ENCODE measurements around the gene CLDN20.
"Not testable (repeated sequence)": the region's sequence is repeated elsewhere in the genome, so short reads cannot be mapped to it uniquely, and the experiment has no call there.

Gene CLDN20, protein sequence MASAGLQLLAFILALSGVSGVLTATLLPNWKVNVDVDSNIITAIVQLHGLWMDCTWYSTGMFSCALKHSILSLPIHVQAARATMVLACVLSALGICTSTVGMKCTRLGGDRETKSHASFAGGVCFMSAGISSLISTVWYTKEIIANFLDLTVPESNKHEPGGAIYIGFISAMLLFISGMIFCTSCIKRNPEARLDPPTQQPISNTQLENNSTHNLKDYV

DNA sequence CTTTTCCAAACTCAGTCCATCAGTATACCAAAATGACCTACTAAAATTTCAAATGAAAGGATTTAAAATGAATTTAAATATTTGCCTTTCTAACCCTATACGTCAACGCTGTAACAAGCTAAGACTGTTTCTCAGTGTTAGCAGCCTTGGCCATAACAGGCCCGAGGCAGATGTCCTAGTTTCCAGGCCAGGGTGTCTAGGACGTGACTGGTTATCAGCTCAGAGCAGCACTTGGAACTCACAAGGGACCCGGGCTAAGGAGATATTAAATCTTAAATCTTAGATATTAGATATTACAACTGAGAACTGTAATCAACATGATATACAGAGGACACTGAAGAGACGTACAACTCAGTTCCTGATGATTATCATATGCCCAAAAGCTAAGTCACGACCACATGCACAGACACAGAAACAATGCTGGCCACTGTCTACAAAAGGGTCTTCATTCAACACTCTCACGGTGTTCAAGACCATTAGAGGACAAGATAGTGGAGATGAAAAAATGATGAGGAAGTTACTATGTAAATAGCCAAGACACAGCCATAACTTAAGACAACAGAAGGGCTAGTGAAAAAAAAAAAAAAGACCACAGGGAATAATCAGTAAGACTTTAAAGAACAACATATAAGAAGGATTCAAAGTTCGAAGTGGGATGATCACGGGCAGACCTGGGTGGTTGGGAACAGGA, at the start of gene CLDN20:
CLDN20 (plus strand) TSS at position 641 of the 691 bp plus-strand sequence. CDS start 11,707 bp downstream, outside the sequence.
- DNase-seq: no peak

DNA sequence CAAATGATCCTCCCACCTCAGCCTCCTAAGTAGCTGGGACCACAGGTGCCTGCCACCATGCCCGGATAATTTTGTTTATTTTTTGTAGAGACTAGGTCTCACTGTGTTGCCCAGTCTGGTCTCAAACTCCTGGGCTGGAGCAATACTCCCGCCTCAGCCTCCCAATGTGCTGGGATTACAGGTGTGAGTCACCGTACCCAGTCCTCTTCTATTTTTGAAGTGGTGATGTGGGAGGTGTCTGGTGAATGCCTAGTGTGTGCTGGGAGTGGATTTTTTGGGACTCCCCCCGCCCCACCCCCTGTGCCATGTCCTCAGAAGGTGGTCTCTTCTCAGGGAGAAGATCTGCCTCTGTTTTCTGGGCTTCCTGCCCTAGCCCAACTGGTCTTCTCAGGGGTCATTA, 47.9 kb upstream of the CLDN20 start:
- no peak for DNase-seq

DNA sequence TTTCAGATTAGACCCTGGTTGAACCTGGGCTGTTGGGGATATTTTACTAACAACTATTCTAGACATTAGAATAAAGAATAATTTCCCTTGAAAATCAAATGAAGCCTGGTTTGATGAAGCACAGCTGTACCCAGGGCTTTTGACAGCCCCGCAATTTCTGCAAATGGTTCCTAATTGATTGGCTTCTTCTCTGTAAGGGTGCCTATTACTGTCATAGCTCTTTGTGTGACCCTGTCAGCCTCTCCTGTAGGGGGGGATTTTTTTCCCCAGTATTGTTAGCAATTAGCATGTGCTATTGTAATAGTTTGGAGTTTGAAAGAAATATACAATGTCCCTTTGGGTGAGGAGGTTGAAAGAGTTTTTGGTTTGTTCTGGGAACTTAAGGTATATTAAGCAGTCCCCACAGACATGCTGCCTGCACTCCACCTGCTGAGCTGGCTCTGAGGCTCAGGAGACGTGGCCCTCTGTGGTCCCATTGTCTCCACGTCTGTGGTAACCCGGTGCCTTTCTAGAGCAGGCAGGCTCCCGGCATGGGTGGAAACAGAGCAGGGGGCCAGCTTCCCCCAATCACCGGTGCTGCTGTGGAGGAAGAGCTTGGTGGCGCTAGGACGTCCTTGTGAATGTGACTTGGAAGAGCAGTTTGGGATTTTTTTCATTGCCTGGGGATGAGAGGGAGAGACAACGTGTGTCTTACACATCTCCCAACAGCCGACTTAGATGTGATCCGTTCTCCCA, 47.3 kb upstream of the CLDN20 start:
- no peak for DNase-seq

DNA sequence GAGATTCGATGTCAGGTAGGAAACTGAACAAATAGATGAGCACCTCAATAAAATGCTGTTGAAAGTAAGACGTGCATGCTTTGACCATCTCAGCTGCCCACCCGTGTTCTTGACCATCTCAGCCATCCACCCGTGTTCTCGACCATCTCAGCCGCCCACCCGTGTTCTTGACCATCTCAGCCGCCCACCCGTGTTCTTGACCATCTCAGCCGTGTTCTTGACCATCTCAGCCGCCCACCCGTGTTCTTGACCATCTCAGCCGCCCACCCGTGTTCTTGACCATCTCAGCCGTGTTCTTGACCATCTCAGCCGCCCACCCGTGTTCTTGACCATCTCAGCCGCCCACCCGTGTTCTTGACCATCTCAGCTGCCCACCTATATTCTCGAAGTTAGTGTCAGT, 45.1 kb upstream of the CLDN20 start:
- not testable (repeated sequence) for DNase-seq

DNA sequence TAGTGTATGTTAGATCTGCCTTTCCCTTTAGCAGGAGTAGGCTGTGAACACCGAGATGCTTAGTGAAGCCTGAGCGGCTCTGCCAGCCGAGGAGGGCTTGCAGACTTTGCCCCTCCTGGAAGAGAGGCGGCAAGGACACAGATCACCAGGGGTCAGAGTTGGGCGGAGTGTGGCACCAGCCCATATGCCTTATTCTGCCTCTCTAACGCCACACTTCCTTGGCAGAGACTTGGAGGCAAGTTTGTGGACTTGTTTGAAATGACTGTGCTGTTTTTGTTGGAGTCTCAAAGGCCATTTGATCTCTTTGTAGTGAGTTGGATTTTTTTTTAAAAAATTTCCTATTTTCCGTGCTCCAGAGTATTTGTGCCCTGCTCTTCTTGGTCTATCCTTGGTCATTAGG, 44.5 kb upstream of the CLDN20 start:
- no peak for DNase-seq

DNA sequence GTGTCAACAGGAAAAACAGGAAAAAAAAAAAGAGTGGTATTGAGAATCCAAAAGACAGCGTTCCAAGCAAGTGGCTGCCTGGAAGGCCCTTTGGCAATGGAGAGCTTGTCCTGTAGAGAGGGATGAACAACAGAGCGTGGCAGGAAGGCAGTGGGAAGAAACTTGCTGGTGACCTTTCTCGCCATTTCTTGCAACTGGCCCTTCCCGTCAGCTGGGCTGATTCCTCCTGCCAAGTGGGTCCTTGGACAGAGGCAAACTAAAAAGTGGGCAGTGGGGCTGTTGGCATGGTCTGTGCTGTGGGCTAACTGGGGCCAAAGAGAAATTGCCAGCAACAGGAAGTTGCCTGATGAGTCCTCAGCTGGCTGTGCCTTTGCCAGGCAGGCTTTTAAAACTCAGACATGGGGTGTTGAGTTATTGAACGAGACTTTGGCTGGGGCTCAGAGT, 43.9 kb upstream of the CLDN20 start:
- DNase-seq: no peak

DNA sequence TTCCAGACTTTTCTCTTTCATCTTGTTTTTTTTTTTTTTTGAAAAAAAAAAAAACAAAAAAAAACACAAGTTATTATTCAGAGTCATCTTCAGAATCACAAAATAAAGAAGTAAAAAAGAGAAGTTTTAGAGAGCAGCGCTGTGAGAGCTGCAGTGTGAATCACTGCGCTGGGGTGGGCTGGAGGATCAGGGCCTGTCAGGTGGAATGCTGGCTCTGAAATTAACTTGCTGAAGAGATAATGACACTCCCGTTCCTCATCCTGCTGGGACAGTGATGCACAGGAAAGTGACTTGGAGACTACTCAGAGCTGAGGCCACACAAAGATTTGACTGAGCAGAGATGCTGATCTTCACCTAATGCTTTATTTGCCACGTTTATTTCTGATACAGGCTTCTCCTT, 42.7 kb upstream of the CLDN20 start:
- DNase-seq: no peak

DNA sequence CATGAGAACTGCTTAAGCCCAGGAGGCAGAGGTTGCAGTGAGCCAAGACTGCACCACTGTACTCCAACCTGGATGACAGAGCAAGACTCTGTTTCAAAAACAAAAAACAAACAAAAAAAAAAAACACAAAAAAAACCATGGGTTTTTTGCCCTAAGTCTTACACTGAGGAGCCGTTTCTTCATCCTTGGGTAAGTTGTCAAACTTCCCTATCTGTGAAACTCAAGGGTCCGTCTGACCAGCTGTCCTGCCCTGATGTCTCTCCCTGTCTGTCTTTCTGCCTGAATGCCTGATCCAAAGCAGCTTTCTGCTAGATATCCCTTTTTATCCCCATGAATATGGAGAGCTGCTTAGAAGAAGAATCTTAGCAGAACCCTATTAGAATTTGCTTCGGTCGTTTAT, 41.3 kb upstream of the CLDN20 start:
- DNase-seq: no peak

DNA sequence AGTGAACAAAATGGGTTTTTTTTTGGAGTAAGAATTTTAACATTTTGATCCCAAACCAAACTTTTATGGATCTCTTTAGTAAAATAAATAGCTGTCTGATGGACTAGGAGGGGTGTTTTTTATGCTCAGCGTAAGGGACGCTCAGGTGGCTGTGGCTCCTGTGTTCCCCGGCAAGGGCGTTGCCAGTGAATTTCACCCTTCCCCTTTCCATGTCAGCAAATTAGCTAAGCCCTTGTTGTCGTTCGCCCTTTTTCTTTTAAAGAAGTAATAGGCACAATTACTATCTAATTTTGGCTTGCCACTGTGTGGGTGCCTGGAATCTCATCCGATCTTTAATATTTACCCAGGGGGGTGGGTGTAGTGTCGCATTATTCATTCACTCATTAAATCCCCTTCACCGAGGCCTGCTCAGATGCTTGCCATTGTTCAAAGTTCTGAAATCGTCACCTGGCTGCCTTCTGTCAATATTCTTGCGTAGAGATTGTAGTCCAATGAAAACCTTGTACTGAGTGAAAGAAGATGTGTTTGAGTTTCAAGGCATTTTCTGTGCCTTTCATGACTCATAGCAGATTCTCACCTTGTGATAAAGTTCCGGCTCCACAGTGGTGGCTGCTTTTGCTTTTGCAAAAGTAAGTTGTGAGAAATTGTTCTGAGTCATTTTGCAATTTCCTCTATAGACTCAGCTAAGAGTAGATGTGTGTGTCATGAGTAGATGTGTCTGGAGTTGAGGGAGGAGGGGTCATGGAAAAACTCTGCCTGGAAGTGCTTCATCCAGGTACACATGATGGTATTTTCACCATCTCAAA, 40.0 kb upstream of the CLDN20 start:
- no peak for DNase-seq

DNA sequence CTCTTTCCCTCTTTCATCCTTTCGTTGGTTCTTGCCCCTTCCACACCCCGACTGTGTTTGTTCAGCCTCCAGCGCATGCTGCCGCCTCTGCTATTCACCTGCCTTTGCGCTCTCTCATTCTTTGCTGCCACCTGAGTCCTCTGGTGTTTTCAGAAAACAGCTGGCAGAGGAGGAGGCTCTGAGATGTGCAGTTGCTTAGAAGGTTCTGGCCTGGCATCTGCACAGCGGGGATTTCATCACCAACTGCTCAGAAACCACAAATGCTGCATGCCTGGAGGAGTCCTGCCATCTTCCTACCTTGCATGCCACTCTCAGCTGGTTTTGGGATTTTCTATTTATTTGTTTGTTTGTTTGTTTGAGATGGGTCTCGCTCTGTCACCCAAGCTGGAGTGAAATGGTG, 39.2 kb upstream of the CLDN20 start:
- DNase-seq: no peak

DNA sequence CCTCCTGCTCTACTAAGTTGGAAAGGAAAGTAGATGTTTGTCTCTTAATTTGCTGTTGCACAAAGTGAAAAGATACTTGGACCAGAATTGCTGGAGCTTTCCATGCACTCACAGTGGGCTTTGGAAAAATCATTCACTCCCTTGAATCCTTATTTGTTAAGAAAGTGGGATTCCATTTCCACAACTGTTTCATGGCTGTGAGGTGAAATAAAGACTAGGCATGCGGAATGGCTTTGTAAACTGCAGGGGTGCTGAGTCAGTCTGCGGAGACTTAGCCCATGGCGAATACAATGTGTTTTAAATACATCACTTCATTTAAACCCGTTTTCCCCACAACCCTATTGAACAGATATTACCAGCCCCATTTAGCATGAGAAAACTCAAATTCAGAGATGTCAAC, 36.8 kb upstream of the CLDN20 start:
- no peak for DNase-seq

DNA sequence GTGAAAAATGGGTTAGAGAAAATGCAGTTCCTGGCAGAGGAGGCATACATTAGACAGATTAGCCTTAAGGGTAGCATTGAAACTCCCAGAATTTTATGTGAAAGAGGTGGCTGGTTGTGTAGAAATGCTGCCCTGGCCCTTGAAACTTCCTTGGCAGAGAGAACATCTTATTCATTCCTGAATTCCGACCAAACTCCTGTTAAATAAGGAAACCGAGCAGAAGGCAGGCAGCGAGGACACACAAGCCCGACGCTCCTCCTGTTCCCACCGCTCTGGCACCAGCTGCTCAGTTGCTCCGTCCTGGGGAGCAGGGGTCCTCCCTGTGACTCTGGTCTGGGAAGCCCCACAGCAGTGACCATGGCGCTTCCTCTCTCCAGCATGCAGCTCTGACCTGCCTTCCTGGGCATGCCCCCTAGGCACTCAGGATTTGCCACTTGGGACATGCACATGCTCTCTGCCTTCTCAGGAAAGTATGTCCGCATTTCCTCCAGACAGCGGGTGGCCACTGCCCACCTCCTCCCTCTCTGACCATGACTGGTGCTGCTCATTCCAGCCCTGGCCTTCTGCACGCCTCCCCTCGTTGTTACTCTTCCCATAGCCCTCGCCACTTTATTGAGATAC, 35.2 kb upstream of the CLDN20 start:
- DNase-seq: no peak

DNA sequence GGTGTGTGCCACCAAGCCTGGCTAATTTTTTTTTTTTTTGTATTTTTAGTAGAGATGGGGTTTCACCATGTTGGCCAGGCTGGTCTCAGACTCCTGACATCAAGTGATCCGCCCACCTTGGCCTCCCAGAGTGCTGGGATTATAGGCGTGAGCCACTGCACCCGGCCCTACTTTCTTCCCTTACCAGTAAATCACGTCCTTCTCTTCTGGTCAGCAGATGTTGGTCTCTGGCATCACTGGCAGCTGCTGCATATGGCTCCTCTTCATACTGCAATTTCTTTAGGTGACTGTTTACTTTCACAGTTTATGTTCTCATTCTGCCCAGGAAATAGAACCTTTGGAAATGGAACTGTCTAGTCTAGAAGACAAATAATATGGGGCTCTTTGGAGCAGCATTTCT, 32.8 kb upstream of the CLDN20 start:
- not testable (repeated sequence) for DNase-seq

DNA sequence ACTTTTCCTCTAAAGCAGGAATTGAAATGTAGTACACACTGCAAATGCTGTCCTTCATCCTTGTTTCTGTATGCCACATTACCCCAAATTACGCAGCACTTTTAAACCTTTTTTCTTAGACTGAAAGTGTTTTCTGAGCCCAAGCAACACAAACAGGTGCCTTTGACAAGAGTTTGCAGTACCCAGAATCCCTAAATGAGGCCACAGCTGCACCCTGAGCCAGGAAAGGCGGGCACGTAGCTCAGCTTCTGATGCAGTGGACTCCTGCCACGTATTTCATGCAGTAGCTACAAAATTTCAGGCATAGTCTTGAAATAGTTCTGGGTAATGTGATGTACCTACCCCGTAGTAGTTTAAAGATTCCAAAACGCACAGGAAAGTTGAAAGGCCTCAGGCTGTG, 31.0 kb upstream of the CLDN20 start:
- DNase-seq: no peak

DNA sequence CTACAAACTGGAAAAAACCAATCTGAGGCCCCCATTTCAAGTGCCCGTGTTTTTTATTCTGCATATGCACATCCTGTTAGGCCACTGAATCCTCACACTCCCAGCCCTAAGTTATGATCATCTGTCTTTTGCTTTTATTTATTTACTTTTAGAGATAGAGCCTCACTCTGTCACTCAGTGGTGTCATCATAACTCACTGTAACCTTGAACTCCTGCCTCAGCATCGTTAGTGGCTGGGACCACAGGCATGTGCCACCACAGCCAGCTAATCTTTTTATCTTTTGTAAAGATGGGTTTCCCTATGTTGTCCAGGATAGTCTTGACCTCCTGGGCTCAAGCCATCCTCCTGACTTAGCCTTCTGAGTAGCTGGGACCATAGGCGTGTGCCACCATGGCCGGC, 29.6 kb upstream of the CLDN20 start:
- DNase-seq: no peak

DNA sequence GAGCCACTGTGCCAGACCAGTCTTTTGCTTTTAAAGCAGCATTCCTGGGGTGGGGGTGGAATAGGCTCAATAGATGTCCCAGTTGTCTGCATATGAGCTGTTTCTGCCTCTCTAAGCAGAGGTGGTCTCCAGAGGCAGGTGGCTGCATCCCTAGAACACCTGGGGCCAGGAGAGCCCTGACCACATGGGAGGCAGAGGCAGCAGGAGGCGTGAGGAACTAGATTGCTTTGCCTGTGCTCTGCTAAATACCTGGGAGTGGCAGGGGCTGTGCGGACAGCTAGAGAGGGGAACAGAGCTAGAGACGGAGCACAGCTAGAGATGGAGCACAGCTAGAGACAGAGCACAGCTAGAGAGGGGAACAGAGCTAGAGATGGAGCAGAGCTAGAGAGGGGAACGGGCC, 29.1 kb upstream of the CLDN20 start:
- no peak for DNase-seq

DNA sequence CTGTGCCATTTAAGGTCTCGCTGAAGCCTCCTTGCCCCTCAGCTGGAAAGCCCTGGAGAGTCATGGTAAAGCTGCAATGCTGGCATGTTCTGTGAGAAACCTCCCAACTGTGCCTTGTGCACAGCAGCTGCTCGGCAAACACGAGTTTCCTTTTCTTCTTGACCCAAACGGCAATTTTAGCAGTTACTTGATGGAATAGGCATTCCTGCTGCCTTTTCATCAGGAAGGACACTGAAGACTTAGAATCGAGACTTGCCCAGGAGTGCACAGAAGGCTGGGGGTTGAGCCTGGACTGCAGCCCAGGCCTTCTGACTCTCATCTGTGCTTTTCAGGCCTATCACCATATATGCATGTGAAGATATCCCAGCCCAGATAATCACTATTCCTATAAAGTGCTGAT, 28.7 kb upstream of the CLDN20 start:
- no peak for DNase-seq

DNA sequence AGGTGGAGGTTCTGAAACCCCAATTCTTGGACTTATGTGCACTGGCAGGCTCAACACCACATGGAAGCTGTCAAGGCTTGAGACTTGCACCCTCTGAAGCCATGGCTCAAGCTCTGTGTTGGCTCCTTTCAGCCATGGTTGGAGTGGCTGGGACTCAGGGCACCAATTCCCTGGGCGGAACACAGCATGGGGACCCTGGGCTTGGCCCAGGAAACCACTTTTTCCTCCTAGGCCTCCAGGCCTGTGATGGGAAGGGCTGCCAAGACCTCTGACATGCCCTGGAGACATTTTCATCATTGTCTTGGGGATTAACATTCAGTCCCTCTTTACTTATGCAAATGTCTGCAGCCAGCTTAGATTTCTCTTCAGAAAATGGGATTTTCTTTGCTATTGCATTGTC, 26.2 kb upstream of the CLDN20 start:
- DNase-seq: no peak

DNA sequence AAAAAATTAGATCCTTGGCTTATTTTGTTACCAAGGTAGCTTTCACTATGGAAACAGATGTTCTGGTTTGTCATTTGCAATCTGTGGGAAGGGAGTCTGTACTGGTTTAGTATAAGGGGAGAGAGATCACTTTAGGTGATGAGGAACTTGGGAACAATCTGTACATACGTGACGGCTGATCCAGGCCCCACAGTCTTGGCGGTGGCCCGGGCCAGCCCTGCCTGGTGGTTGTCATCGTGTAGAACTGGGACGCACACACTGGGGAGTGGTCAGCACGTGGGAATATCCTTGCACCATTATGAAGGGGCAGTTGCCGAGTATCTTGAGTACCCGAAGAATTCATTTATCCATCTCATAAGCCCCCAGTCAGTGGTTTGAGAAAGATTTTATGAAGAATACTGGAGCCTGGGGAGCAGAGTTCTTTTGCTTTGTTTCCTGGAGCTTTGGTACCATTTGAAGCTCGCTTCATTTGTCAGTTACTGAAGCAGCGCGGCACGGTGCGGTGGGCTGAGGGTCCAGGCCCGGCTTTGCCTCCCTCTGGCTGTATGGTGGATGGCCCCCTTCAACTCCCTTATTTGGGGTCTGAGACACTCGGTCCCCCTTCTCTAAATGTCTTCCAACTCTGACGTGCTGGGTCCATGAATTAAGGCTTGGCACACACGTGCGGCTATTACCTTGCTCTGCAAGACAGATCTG, 22.8 kb upstream of the CLDN20 start:
- DNase-seq: no peak

DNA sequence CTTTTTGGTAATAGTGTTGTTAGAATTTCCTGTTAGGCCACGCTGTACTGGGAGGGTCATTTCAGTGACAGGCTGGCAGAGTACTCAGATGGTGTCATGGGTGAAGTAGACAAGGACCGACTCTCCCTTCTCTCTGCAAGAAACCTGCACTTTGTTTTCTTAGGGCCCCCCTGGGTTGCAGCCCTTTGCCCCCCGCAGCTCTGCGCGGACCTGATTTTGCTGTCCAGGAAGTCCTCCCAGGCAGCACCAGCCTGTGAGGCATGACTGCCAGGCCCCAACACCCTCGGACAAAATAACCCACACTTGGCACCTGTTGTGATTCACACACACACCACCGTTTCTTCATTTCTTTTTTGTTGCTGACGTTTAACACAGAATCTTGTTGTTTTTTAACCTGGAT, 21.8 kb upstream of the CLDN20 start:
- DNase-seq: no peak

DNA sequence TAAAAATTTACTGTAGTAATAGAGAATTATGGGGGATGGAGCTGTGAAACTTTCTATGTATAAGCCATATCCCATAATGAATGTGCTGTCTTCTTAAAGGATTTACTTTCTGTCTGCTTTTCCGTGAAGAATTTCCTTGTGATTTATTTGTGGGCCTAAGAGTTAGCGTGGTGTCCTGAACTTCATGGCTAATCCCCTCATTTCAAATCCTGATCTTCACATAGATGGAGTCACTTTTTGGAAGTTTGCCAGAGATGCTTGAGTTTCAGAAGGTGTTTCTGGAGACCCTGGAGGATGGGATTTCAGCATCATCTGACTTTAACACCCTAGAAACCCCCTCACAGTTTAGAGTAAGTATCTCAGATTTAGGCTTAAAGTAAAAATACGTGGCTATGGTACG, 19.4 kb upstream of the CLDN20 start:
- DNase-seq: no peak

DNA sequence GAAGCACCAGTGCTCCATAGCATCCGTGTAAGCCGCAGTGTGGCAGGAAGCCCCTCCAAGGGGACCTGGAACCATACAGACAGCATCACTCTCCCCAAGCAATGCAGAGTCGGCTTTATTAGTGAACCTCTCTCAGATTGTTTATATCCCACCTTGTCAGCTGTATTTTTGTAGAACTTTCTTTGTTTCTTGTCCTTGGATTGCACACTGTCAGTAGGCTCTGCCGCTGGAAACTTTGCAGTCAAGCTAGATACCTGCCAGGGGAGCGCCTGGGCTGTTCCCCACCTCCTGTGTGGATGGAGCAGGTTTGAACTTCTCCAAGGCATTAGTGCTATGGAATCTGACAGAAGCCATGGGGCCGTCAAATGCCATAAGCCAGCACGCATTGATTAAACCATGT, 18.6 kb upstream of the CLDN20 start:
- no peak for DNase-seq

All from NCI-H510A treated with DMSO at 0.1 percent for 48 hours (cell line).